ENCODE results near the gene MDN1.
"Not testable (repeated sequence)": the region's sequence is repeated elsewhere in the genome, so short reads cannot be mapped to it uniquely, and the experiment has no call there.

GRCh38 chr6:89847513-89847912 lies 27.9 kb upstream of the MDN1 start:
- TF ChIP-seq CTCF (IDR thresholded peaks at IDR 0.05); POLR2A (IDR thresholded peaks at IDR 0.05; ENCODE audit: low read depth); EP300 (IDR thresholded peaks at IDR 0.05); POLR2AphosphoS5 (IDR thresholded peaks at IDR 0.05): not testable (repeated sequence)

Data from esophagus muscularis mucosa (tissue), 4 donors.